NOMO-1 treated with DMSO at 0.1 percent for 48 hours (cell line): ENCODE data around the gene MLPH.

Experiments used
- DNase-seq: peaks from one replicate; lab custom pipeline; 2025; ENCODE audit not compliant: unreplicated experiment; lab: John Stamatoyannopoulos, UW

Gene MLPH

DNA sequence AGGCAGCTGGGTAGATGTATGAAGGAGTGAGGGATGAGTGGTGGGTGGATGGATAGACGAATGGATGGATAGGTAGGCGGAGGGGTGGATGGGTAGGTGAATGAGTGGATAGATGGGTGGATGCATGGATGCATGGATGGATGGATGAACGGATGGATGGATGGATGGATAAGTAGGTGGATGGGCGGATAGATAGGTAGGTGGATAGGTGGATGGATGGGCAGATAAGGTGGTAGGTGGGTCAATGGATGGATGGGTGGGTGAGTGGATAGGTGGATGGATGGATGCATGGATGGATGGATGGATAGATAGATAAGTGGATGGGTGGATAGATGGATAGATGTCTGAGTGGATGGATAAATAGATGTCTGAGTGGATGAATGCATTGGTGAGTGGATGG lies 30.1 kb downstream of the MLPH start:
- DNase-seq: no peak

DNA sequence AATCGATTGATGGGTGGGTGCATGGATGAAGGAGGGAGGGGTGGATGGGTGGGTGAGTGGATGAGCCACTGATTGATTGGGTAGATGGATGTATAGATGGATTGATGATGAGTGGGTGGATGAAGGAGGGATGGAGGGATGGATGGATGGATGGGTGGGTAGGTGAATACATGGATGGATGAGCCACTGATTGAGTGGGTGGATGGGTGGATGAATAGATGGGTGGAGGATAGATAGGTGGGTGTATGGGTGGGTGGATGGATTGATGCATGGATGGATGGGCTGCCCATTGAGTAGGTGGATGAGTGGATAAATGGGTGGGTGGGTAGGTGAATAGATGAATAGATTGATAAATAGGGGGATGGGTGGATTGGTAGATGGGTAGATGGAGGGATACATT lies 30.9 kb downstream of the MLPH start:
- DNase-seq: no peak

DNA sequence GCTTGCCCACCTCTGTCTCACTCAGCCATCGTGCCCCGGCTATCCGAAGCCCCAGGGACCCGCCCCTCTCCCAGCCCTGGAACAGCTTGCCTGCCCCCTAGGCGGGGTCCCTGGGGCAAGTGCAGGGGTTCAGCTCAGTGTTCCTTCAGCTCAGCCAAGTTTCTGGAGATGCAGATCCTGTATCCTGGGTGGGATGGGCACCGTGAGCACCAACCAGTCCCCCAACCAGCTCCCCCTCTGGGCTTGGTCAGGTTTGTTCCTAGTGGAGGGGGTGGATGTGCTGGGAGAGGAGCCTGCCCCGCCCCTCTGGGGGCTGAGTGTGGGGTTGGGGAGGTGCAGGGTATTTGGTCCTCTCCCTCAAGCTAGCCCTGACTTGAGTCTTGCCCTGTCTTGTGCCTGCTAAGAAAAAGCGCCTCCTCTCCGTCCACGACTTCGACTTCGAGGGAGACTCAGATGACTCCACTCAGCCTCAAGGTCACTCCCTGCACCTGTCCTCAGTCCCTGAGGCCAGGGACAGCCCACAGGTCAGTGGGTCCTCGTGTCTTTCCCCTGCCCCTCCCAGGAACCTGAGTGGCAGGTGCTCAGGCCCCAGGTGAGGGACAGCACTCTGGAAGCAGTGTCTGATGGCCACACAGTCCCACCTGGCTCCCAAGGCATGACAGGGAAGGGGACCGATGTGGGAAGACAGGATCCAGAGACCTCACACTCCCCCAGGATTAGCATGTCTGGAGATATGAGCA lies 32.6 kb downstream of the MLPH start:
- no peak for DNase-seq

DNA sequence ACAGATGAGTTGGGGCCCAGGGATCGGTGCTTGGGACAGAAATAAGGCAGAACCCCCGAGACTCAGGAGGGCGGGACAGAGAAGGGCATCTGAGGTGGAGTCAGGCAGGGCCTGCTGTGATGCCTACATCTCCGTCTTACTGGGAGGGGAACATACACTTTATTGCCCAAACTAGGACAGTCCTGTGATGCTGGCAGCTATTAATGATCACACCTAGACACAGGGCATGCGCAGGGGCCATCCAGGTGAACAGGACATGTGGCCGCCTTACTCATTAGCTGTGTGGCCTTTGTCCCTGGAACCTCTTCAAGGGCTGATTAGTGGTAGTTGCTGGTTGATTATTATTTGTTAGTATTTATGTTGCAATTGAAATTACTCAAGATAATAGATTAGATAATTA lies 33.2 kb downstream of the MLPH start:
- DNase-seq: no peak

DNA sequence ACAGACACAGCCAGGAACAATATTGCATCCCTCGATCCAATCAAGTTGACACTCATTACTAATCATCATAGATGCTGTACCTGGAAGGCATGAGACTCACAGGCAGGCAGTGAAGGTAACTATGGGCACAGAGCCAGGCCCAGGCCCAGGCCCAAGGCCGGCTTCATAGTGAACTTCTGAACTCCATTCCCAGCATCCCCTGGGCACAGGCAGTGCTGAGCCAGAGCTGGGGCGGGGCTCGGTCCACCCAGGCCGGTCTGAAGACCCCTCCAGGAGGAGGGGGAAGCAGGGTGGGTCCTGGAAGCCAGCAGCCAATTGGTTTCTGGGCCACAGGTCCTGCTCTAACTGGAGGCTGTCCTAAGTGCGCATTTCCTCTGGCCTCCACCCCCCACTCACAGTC lies 37.6 kb downstream of the MLPH start:
- DNase-seq: no peak

DNA sequence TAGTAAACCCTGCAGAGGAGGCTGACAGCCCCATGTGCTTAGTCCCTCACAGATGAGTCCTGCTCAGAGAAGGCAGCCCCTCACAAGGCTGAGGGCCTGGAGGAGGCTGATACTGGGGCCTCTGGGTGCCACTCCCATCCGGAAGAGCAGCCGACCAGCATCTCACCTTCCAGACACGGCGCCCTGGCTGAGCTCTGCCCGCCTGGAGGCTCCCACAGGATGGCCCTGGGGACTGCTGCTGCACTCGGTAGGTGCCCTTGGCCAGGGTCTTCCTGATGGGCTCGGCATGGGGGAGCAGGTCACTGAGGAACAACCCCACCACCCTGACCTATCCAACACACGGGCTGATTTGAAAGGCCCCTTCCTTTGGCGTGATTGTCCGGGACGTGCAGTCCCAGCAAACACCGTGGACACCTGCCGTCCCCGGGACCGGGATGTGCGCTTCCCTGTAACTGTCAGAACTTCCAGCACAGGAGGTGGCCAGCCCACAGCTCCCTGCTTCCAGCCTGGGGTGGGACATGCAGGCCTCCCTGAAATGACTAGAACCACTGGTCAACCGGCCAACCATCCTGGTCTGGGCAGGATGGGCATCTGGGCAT lies 38.6 kb downstream of the MLPH start:
- no peak for DNase-seq

DNA sequence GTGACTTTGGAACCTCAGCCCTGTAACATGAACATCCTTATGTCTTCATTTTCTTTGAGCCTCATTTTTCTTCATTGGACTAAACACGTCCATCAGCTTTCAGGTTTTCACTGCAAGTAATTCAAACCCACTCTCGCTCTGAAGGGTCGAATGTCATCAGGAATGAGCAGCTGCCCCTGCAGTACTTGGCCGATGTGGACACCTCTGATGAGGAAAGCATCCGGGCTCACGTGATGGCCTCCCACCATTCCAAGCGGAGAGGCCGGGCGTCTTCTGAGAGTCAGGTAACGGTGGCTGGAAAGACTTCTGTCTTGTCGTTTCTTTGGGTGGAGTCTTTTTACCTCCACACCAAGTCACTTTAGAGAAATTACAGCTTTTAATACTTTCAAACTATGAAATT lies 40.2 kb downstream of the MLPH start:
- DNase-seq: no peak

DNA sequence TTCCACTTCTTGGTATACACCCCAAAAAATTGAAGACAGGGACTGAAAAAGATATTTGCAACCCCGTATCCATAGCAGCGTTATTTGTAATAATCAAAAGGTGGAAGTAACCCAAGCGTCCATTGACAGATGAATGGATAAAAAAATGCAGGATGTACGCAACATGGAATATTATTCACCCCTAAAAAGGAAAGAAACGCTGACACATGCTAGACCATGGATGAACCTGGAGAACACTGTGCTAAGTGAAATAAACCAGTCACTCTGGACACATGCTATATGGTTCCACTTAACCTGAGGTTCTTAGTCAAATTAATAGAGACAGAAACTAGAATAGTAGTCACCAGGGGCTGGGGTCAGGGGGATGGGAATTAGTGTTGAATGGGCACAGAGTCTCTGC lies 40.7 kb downstream of the MLPH start:
- no peak for DNase-seq

DNA sequence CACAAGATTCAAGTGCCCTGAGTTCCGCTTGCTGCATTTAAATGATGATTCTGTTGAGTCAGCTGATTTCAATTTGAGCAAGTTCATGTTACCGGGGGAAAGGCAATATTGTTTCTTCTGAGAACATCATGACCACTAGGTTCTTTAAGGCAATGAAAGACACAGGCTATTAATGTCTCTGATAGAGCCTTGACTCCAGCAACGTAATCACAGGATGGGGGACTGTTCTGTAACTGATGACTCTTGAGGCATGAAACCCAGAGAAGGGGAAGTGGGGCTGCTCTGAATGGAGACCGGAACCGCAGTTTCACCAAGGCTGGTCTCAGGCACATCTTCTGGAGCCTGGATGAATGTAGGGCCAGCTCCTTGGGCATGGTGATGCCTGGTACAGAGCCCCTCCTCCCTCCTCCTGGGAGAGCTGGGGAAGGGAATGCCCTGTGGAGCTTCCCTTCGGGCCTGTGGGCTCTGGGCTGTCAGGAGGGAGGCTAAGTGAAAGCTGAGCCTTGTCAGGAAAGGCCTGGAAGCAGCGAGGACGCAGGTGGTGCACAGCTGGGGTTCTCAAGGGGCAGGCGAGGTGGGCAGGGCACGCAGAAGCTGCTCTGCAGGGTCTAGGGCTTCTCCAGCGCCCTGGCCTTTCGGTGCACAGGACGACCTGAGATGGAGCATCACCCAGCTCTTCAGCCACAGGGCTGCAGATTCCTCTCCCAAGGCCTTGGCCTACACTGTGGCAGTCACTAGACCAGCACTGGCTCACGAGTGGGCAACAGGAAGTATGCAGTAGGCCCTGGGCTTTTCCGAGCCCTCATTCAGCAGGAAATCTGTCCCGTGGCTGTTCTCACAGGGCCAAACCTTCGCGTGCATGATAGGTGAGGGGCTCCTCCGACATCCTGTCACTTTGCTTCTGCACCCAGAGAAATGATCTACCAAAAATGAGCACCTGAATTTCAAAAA lies 42.7 kb downstream of the MLPH start:
- peak; percentile 89 for DNase-seq

DNA sequence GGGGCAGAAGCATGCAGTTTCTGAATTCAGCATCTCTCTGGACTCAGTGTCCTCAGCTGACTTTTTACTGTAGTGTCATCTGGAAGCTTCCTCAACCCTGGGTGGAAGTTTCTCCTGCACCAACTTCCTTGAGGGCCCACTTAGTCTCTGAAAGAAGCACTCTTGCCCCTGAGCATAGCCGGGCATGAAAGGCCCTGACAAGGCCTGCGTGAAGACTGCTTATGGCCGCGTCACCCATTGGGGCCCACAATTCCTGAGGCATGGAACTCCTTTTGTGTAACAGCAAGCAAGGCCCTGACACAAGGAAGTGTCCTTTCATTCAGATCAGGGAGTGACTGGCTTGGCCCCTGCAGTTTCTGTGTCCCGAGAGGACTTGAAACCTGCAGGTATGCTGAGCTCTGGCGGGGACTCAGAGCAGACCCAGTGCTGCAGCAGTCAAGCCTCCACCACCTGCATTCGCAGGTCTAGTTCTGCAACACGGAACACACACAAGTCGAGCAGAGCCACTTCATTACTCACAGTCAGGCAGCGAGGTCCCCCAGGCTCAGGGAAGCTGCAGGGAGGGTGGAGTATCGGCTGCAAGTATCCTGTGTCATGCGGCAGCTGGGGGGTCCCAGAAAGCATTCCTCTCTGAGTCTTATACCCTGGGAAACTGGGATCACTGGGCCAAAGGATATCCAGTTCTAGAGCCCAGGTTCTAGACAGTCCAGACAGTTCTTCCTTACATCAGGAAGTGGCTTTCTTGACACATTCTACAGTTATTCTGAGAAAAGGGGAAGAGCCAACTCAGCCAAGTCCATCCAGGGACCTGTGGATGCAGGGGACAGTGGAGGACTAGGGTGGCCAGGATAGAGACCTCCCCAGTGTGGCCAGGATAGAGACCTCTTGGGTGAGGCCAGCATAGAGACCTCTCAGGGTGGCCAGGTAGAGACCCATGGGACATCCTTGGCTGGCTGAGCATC lies 43.7 kb downstream of the MLPH start:
- DNase-seq: peak; percentile 25

DNA sequence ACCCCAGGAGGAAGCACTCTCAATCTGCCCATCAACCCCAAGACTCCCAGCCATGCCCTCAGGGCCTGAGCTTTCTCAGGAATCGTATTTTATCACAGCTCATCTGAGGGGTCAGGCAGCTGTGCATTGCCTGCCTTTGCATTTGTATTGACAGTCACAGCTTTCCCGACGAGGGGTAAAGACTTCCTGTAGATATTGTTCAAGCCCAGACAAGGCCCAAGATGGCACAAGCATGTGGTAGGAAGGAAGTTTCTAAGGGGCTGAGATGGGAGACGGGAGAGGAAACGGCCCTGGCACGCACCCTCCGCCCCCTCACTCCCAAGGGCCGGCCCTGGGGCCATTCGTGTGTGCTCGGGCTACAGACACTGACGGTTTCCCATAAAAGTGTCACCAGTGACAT lies 45.1 kb downstream of the MLPH start:
- DNase-seq: peak; percentile 5

DNA sequence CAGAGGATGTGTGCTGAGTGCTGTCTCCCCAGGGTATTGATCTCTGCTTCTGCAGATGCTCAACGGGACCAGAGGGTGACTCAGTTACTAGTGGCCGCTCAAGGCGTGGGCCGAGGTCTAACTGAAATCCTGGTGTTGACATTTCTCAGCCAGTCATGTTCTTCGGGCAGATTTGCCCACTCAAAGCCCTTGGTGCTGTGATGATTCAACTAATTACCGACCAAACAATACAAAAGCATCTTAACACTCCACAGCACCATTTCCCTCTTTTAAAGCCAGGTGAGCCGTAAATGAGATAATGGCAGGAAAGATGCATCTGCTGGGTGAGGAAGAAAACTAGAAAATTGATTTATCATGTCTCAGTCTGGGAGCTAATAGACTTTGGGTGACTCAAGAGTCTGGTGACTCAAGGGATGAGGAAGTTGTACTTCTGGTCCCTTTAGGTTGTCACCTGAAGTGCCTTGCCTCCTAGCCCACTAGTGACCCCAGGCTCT lies 46.7 kb downstream of the MLPH start:
- peak; percentile 76 for DNase-seq

DNA sequence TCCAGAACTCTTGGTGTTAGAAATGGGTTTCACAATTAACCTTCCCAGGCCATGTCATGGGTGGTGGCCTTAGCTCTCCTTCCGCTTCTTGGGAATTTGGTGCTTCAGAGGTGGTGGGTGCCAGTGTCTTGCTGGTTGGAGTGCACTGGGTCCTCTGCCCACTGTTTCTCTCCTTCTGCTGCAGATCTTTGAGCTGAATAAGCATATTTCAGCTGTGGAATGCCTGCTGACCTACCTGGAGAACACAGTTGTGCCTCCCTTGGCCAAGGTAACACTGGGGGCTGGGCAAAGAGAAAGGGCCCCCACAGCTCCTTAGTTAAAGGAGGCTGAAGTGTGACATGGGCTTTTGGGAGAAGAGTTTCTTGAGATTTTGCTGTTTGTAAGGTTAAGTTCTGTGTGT lies 47.3 kb downstream of the MLPH start:
- DNase-seq: no peak

DNA sequence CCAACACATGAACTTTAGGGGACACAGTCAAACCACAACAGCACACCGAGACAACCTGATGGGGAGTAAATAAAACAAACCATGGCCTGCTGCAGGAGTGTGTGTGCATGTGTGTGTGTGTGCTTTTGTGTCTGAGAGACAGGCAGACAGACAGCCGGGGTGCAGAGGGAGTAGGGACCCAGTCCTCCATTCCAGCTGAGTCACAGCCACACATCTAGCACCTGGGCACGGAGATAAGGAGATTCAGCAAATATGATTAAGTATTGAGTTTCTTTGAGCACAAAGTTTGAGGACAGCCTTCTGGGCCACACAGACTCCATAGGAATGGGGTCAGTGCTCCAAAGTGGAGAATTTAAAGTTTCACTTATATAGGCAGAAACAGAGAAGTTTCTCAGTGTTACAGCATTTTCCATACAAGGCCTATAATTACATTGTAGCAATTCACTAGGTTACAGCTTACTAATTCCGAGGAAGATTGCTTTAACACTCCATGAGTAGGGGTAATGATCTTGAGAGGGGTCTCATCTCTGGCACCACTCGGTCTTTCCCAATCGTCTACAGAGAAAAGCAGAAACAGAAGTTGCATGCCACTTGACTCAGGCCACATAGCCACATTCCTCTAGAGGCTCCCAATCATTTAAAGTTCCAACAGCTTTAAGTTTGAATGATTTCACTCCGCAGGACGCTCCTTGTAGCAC lies 48.5 kb downstream of the MLPH start:
- peak; percentile 21 for DNase-seq

DNA sequence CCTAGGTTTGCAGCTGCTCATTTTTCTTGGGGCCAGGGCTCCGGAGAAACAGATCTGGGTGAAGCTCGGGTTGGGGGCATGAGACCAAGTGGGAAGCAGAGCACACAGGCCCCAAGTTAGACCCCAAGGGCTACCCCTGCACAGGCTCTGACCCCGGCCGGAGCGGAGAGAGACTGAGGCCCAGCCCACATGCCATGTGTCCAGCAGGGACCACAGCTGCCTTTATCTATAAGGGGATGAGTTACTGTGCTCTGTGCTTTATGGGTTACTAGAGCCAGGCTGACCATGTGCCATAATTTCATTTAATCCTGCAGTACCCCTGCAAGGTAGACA lies 49.0 kb downstream of the MLPH start:
- no peak for DNase-seq

DNA sequence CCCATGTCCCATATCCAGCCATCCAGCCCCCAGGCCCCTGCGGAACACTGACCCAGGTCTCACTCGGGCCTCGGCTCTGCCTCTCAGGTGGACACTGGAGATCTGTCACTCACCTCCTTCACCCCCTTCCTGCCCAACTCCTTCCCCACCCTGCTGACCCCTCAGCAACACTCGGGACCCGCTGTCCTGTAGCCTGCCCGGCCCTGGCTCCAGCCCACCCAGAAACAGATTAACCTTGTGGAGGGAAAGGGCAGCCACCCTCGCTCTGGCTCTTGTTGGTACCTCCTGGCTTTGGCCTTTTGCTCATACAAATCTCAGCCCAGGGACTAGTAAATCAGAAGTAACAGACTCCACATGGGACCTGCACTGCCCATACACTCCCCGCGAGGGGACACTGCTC lies 49.6 kb downstream of the MLPH start:
- no peak for DNase-seq

DNA sequence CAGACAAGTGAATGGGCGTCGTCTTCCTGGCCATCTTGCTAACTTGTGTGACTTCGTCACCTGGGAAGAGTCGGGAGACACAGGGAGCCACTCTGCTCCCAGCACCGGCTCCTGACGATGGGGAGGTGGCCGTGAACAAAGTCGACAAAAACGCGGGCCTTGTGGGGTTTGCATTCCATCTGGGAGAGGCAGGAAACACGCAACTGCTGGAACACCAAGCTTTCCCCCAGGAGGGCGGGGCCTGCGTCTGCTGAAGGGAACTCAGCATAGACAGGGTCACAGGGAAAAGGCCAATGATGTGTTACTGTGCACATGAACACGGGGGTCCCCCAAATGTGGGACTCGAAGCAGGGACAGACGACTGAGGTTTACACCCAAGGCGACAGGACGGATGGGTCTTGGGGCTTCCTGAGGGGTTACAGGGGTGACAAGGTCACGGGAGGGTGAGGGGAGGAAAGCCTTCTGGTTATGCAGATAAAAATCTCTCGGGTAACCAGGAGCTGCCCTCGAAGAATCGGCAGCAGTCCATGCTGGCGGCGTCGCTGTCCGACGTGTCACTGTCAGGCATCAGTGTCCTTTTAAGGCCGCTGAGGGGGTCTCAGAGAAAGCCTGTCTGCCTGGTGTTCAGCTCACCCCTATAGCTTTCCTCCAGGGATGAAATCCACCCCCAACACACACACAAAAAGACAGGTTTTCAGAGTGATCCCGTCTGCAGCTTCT lies 51.1 kb downstream of the MLPH start:
- no peak for DNase-seq

DNA sequence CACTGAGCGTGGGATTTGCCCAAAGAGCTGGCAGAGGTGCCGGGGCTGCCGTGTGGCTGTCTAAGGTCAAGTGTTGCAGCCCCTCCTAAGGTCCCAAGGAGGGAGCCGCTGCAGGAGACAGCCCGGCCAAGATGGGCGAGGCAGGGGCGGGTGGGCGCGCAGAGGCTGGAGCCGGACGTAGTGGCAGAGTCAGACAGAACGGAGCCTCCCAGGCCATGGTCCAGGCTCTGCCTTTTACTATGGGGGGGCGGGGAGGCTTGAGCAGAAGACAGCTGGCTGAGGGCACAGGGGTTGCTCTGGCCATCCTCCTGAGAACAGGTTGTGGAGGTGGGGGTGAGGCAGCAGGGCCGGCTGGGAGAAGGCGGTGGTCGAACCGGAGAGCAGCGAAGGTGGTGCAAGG lies 51.9 kb downstream of the MLPH start:
- no peak for DNase-seq

DNA sequence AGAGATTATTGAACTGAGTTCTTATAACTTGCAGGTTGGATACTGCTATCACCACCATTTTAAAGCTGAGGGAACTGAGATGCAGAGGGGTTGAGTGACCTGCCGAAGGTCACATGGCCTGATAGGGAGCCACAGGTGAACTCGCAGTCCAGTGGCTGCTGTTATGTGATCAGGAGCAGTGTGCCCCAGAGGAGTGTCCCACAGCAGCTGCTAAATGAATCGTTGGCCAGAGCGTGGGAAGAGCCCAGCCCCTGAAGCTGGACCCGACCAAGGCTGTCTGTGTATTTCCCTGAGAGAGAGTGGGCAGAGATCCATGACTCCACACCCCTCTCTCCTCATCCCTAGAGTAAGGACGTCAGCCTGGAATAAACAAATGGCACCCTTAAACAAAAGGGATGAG lies 52.6 kb downstream of the MLPH start:
- DNase-seq: no peak
